Endothelial cell of hepatic sinusoid (primary cell): Measurements from ENCODE around the gene EPB41L4A.

ENCODE experiments used
- in situ Hi-C: cut with HindIII; loops from 2 replicates; pipeline ENCODE4 v1.10.0; 2017; ENCODE audit warnings: low sequenced_read_pairs

Gene EPB41L4A

DNA sequence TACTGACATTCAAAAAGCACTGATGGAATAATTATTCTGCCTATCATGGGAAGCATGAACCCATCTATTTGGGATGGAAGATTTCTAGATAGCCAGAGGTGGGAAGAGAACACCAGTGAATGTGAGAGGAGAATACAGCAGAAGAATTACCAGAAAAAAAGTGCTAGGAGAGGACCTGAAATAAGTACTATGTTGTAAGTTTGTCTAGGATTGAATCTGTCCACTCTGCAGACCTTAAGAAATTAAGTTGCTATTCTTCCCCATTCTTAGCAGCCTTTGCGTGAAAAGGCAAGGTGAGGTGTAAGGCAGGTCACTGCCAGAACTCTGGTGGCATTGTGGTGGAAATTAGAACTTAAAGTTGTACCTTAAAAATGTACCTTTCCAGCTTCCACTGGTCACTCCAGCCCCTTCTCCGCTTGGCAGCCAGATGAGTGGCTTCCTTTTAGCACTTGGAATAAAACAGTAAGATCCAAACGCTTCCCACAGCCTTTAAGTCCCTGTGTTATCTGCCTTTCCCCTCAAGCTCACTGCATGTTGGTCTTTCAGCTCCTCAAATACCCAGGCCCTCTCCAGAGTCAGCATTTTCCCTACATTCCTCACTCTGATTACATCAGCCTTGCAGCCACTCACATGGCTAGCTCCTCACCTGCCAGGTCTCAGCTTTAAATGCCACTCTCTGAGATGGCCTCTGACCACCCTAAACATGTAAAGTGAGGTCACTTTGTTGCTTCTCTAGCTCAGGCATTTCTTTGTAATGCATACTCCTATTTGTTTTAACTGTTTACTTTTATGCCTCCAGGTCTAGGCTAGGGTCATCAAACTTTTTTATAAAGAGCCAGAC, 253.0 kb downstream of the EPB41L4A start:
- in situ Hi-C loops: no loop called here

- in situ Hi-C loops: no loop called here
Observed at GRCh38 chr5:112165399-112165798, 253.7 kb downstream of the EPB41L4A start.

DNA sequence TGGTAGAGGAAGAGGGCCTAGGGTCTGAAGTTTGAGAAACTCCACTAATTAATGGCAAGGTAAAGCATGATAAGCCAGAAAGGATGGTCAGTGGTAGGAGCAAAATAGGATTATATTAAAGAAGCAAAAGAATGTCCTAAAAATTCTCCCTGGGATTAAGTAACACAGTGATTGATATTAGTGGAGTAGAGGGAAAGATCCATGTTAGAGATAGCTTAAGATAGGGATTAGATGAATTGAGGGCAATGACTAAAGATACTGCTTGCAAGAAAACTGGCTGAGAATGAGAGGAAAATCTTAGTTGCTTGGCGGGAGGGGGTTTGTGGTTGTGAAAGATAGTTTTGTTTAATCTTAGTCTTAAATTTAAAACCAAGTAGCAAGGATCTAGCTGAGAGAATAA, 255.6 kb downstream of the EPB41L4A start:
- in situ Hi-C loops: no loop called here

DNA sequence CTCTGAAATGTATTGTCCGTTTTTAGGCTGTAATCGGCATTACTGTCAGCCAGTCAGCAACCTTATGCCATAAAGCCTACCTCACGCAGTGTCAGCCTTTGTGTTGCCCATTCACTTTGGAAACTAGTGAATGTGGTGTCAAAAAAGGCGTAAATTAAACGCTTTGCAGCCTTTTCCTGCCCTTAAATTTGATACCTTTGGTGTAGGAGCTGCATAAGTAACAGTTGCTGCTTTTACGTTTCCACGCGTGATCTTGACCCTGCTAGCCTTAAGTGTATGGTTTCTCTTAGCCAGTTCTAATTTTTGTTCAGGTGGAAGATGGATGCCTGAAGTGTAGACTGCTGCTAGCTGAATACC, 257.7 kb downstream of the EPB41L4A start:
- in situ Hi-C loops: no loop called here

DNA sequence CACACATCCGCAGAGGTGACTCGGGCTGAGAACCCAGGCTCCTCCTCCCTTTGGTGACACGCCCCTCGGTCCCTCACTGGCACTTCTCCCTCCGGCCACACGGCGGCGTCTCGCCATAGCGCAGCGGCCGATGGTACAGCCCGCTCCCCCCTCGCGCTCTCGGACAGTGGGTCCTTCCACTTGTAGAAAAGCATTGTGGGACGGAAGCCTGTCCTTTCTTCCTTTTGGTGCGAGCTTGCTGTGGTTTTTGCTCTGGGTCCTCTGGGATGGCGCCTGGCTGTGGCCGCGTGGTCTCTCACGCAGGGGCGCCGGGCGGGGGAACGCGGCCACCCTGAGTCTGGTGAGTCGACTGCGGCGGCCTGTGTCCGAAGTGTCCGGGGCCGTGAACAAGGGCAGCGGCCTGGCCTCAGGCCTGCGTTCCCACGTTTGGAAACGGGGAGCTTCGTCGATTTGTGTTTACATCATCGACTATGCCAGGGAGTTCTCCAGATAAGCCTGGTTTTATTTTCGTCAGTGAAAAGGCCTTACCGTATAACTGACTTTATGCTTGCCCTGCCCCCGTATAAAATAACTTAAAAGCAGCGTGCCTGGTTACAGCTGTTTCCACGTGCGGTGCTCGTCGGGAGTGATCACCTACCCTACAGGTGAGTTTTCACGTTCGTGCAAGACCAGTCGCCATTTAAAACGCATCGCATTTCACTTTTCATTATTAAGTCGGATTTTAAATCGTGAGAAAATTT, 258.3 kb downstream of the EPB41L4A start:
- in situ Hi-C loops: no loop called here

GRCh38 chr5:112159435-112159834, 259.6 kb downstream of the EPB41L4A start:
- in situ Hi-C loops: no loop called here

DNA sequence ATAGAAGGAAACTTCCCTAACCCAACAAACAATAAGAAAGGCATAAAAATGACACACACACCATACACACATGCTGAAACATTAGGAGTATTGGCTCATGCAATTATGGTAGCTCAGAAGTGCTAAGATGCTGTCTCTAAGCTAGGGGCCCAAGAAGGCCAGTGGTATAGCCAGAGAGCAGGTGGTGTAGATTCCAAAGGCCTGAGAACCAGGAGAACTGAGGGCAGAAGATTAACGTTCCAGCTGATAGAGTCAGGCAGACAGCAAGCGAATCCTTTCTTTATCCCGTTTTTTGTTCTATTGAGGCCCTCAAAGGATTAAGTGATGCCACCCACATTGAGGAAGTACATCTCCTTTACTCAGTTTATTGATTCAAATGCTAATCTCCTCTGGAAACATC, 262.9 kb downstream of the EPB41L4A start:
- in situ Hi-C loops: no loop called here

DNA sequence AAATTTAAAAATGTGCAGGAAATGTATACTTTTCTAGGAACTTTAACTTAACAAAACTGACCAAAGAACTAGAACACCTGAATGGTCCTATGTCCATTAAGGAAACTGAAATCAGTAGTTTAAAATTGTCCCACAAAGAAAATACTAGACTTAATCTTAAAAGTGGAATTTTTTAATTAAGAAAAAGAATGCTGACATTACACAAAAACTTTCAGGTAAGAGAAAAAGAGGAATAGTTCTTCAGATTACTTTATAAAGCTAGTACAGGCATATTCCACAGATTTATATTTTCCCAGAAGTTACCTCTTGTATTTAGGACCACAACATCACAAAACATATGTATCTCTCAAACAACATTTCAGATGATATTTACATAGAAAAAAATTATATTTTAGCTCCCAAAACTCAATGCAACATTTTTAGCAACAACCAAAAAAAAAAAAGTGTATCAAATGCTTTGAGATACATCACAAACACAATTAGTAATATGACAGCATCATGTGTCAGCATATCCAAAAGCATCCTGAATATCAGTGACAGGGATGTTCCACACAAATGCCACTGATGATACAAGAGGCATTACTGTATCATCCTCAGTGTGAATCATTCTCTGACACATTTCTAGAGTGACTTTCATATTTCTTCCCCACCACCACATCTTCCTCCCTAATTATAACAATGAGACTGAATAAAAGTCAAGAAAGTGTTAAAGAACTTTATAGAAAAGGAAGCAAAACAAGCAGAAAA, 264.0 kb downstream of the EPB41L4A start:
- in situ Hi-C loops: no loop called here

- in situ Hi-C loops: no loop called here
Observed at GRCh38 chr5:112149727-112150126, 269.4 kb downstream of the EPB41L4A start.

GRCh38 chr5:112146323-112147226, 272.5 kb downstream of the EPB41L4A start:
- in situ Hi-C loops: no loop called here

DNA sequence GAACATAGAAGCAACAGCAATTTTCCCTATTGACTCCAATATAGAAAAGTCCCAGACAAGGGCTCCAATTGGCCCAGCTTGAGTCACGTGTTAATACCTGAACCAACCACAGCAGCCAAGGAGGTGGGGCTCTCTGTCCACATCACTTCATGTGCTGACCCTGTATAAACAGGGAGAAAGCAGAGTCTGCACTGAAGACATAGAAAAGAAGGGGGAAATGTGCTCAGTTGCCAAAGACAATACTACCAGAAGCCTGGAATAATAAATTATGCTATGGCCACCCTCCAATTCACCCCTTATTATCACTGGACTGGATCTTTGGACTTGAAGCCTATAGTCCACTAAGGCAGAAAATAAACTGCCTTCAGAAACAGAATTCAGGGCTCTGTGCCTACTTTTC, 275.4 kb downstream of the EPB41L4A start:
- in situ Hi-C loops: no loop called here

GRCh38 chr5:112142769-112143270, 276.3 kb downstream of the EPB41L4A start:
- in situ Hi-C loops: no loop called here

- in situ Hi-C loops: no loop called here
Observed at GRCh38 chr5:112141582-112141981, 277.5 kb downstream of the EPB41L4A start.

DNA sequence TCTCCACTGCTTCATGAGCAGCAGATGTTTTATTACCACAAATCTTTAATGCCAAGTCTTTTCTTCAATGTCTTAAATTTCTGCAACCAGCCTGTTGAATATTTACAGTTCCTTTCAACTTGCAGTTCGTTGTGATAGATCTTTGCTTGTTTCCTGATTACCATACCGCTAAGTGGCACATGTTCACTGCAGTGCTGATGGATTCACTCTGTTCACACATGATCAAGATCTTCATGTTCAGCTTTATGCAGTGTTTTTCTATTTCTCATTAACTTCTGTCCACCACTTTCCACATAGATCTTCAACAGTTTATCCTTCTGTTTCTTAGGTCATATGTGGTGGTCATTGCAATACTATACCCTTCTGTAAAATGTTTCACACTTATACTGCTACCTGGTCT, 280.6 kb downstream of the EPB41L4A start:
- in situ Hi-C loops: no loop called here

- in situ Hi-C loops: no loop called here
Observed at GRCh38 chr5:112136773-112137172, 282.3 kb downstream of the EPB41L4A start.

DNA sequence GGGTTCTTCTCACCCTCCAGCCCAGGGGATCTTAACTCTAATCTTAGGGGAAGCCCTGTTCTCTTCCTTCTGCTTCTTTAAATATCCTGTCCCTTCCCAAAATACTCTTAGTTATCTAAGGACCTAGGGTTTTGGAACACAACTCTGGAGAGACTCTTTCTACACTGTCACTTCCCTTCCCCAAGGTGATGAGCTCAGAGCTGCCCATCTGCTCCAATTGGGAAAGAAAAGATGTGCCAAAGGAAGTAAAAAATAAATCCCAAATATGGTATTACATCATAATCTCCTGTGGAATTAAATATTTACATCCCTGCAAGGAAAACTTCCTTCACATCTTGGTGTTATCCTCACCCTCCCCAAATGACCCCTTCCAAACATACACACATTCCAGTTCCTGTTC, 291.2 kb downstream of the EPB41L4A start:
- in situ Hi-C loops: no loop called here

DNA sequence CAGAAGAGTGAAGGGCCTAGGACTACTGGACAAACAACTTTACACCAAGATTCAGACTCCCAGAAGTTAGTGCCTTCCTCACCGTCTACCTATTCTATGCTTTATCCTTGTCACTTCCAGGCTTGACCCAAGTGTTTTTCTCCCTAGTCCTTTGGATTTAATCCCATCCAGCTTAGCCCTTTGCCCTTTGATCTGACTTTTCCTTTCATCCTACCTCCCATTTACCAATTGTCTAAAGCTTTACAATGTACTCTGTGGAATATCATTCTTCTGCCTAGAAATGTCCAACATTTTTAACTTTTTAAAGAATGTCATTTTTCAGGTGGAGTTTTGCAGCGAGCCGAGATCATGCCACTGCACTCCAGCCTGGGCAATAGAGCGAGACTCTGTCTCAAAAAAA, 292.1 kb downstream of the EPB41L4A start:
- in situ Hi-C loops: no loop called here

DNA sequence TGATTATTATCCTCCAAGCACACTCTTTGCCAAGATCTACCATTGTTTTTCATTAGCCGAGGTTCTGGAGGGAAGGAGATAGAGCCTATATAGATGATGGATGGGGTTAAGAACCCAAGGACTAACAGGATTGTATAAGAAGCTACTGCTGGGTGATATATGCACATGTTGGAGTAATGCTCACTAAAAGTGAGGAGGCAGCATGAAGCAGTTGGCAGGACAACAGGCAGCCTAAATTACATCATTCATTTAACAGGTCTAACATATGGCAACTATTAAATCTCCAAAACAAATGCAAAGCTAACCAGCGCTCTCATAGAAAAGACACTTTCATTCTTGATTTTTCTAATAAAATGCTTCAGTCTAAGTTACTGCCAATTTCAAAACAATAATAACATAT, 293.2 kb downstream of the EPB41L4A start:
- in situ Hi-C loops: no loop called here

DNA sequence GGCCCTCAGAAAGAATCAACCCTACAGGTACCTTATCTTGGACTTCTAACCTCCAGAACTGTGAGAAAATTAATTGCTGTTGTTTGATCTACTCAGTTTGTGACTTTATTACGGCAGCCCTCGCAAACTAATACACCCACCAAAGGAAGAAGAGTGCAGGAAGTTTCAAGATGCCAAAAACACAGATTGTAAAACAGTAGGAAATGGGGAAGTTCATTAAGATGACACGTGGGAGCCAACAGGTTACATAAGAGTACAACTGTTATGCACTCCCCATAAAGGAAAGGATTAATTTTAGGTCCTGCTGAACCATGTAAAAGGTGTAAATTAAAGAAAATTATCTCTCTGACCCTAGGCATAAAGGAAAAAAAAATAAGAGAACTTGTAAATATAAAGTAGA, 294.3 kb downstream of the EPB41L4A start:
- in situ Hi-C loops: loop anchor here (25.0 kb wide), 1 partner anchor 587 kb away; no protein-coding TSS in a partner anchor

DNA sequence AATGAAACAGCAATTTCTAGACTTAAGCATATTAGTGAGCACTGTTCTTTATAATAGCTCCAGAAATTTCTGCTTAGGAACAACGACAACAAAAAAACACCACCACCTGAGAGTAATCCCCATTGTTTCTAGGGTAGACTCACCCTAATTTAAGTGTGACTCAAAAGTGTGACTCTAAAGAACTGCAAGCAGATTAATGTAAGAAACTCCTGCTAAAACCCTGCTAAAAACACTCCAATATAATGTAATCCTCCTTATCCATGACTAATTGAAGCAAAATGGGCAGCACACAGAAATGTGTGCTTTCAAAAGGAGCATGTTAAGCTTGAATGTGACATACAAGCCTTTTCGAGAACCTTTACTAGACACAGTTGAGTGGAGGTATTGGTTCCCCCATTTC, 296.0 kb downstream of the EPB41L4A start:
- in situ Hi-C loops: loop anchor here (25.0 kb wide), 1 partner anchor 586 kb away; no protein-coding TSS in a partner anchor
